ENCODE results near the gene FYB2. TPM values are rescaled to one million over a fixed set of nuclear protein-coding genes. Genes with fewer than 3 reads are reported as not detected.

FYB2 gene
- total RNA-seq, 1 experiment from 2014 or later: not detected

GRCh38 chr1:56683569-56683968 lies 135.6 kb downstream of the FYB2 start:
- Histone ChIP-seq H3K27me3 (ENCODE audit: insufficient read depth, low read length) (peaks cover 57% of the 10 kb centered on the region), H3K9me2 (ENCODE audit: insufficient read depth) (no peaks in the 10 kb centered on the region), H3K9me3 (ENCODE audit: control insufficient read depth in 1 of 2, insufficient read depth in 1 of 2, low read depth in 1 of 2, low read length in 2 of 2) (no peaks in the 10 kb centered on the region), H3K4me1 (ENCODE audit: control insufficient read depth in 1 of 2, insufficient read depth in 2 of 2, low read length in 2 of 2) (peaks cover 8 to 10% of the 10 kb centered on the region in 2 experiments), H3K79me2 (ENCODE audit: insufficient read depth, low read length) (no peaks in the 10 kb centered on the region), H3K4me2 (ENCODE audit: low read length) (no peak overlapping the region), H3K27ac (ENCODE audit: low read depth, low read length) (no peak overlapping the region), H3K36me3 (ENCODE audit: control insufficient read depth in 1 of 2, insufficient read depth in 2 of 2, low read length in 2 of 2) (no peaks in the 10 kb centered on the region), H3K4me3 (replicated peaks in 1 of 2; ENCODE audit: low read depth in 1 of 2, low read length in 2 of 2) (no peak overlapping the region), H2AFZ (ENCODE audit: low read depth, low read length, poor library complexity, severe bottlenecking) (no peak overlapping the region), H3K9ac (ENCODE audit: low read length) (no peak overlapping the region), H4K20me1 (ENCODE audit: insufficient read depth) (no peaks in the 10 kb centered on the region)
- no TSS peak for BruUV-seq (replicated peaks)
- RAD21 ChIA-PET (ENCODE audit: low non-redundant PET in 1 of 2, low total read pairs in 2 of 2, uncharacterized antibody in 2 of 2, unreplicated experiment in 2 of 2): no interaction called here
- CTCF ChIA-PET: no interaction called here
- ATAC-seq (no peak), DNase-seq (ENCODE audit: low read depth, low spot score) (no peak)
- TF ChIP-seq ZBTB33 (IDR thresholded peaks at IDR 0.05; ENCODE audit: extremely low read depth, insufficient replicate concordance, low read length): no peak
- no peak for TF ChIP-seq EZH2 (IDR thresholded peaks at IDR 0.05)
- no peak for TF ChIP-seq FOSL1 (IDR thresholded peaks at IDR 0.05; ENCODE audit: low read depth)
- TF ChIP-seq RAD21 (IDR thresholded peaks at IDR 0.05; ENCODE audit: low read depth): no peak
- TF ChIP-seq, protein P1, sequence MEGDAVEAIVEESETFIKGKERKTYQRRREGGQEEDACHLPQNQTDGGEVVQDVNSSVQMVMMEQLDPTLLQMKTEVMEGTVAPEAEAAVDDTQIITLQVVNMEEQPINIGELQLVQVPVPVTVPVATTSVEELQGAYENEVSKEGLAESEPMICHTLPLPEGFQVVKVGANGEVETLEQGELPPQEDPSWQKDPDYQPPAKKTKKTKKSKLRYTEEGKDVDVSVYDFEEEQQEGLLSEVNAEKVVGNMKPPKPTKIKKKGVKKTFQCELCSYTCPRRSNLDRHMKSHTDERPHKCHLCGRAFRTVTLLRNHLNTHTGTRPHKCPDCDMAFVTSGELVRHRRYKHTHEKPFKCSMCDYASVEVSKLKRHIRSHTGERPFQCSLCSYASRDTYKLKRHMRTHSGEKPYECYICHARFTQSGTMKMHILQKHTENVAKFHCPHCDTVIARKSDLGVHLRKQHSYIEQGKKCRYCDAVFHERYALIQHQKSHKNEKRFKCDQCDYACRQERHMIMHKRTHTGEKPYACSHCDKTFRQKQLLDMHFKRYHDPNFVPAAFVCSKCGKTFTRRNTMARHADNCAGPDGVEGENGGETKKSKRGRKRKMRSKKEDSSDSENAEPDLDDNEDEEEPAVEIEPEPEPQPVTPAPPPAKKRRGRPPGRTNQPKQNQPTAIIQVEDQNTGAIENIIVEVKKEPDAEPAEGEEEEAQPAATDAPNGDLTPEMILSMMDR (IDR thresholded peaks at IDR 0.05 in 2 of 3, conservative IDR thresholded peaks at IDR 0.05 in 1 of 3; ENCODE audit: borderline replicate concordance in 1 of 3, insufficient read depth in 1 of 3, low read depth in 2 of 3, low read length in 2 of 3): no peak
- TF ChIP-seq JUND (IDR thresholded peaks at IDR 0.05): no peak
- no peak for TF ChIP-seq YY1 (IDR thresholded peaks at IDR 0.05; ENCODE audit: extremely low read depth, insufficient replicate concordance, low read depth, low read length)
- TF ChIP-seq EGR1 (IDR thresholded peaks at IDR 0.05; ENCODE audit: low read depth): no peak
- TF ChIP-seq, protein P2, sequence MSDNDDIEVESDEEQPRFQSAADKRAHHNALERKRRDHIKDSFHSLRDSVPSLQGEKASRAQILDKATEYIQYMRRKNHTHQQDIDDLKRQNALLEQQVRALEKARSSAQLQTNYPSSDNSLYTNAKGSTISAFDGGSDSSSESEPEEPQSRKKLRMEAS (IDR thresholded peaks at IDR 0.05): no peak
- no peak for TF ChIP-seq ZFX (IDR thresholded peaks at IDR 0.05)
- TF ChIP-seq SIN3A (IDR thresholded peaks at IDR 0.05; ENCODE audit: low read depth): no peak
- intact Hi-C loops (cut with micrococcal nuclease): no loop called here
- POLR2A ChIA-PET: no interaction called here
